A549 treated with Hydrocortisone at 1 μM for 4 hours (cell line): ENCODE results near the gene COMMD2. TPM values are rescaled to one million over a fixed set of nuclear protein-coding genes. Genes with fewer than 3 reads are reported as not detected.

Source experiments
- total RNA-seq: library from RNA; stranded (reverse); fragments of 200-300 nt; extraction: Qiagen RNA extraction; gene quantifications from 5 replicates; pipeline ENCODE4 v1.2.3, GENCODE V29; 2022

The COMMD2 gene
- total RNA-seq, result 29.6 to 38.8 TPM (median 37.7 TPM) in 5 replicates

DNA sequence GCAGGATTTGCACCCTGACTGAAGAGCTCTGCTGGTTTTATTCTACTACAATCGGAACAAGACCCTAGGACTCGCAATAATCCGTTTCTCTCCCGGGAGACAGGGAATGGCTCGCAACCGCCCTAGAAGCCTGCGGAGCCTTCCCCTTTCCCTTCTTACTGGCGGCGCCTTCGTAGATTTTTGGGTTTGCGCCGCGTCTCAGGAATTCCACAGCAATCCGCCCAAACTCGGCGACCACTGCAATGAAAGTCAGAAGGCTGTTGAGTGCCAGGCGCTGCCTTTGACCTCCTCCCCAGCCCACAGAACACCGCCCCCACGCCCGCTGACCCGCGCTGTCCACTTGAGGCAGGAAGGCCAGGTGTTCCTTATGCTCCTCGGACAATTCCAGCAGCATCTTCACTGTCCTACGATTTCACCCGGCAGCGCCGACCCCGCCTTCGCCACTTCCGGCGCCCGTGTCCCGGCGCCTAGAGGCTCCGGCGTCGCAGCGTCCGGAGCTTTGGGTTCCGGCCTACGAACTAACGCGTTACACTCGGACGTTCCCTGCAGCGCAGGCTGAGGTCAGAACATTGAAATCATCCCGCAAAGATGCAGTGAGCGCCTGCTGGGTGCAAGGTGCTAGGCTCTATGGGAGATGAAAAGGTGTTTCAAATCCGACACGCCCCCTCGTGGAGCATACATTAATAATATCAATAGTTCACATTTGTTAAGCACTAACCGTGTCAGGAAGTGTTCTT is at the start of gene COMMD2:
COMMD2 (minus strand) TSS at position 439 of the 737 bp plus-strand sequence; CDS start at position 394, 45 bp downstream.

DNA sequence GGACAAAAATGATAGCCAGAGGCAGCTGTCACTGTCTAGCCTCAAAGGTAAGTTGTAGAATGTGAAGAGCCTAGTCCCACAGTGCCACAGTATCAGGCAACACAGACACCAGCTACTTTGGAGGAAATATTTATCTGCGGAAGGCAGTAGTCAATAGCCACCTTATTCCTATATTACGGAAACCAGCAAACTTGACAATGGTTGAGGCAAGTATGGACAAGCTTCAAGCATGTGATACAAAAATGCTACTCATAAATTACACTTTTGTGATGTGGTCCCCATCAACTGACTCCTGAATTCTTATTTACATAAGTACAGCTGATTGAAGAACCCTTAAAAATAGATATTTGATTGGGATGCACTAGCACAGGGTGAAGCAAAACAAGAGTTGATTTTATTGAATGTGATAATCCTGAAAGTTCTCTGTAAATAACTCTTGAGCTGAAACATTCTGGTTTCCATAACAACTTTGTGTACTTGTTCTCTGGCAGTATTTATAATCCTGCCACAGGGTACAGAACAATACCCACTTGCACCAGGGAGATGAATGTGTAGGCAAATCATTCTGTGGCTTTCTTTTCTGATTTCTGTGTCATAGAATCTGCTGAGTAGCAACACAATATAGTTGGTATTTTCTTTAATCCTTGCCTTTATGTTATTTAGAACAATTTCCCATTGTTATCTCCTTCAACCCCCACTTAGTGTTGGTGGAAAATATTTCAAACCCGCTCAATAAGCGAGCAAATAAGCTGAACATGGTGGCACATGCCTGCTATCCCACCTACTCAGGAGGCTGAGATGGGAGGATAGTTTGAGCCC is 40.4 kb upstream of the COMMD2 start, which contains the start of gene ANKUB1:
ANKUB1 (minus strand) TSS at position 103 of the 819 bp plus-strand sequence. CDS start 188 bp downstream, outside the sequence.

Other genes with a start within 250 kb of the COMMD2 start
- gene WWTR1, start 94.5 kb downstream of the COMMD2 start, total RNA-seq, result 143 to 172 TPM (median 159 TPM) in 5 replicates
- not detected in 5 replicates for gene ANKUB1, start 40.1 kb upstream of the COMMD2 start, total RNA-seq
- 33.9 to 55.4 TPM (median 38.8 TPM) in 5 replicates for gene RNF13, start 60.7 kb upstream of the COMMD2 start, total RNA-seq
- 142 to 181 TPM (median 145 TPM) in 5 replicates for gene PFN2, start 218.4 kb upstream of the COMMD2 start, total RNA-seq